ENCODE results near the gene MGAT1.

GRCh38 chr5:180777475-180777874, 25.1 kb downstream of the MGAT1 start:
- TF ChIP-seq POLR2A (IDR thresholded peaks at IDR 0.05; ENCODE audit: low read depth, low read length) = no peak
- TF ChIP-seq TAF1 (IDR thresholded peaks at IDR 0.05; ENCODE audit: borderline replicate concordance, low read depth, low read length) = no peak
- TF ChIP-seq POLR2AphosphoS5 (IDR thresholded peaks at IDR 0.05; ENCODE audit: low read depth, low read length) = no peak

Measured in GM12892 (cell line).